Psoas muscle (tissue), 8 donors: Measurements from ENCODE around the gene SNAP47. TPM values are rescaled to one million over a fixed set of nuclear protein-coding genes. Genes with fewer than 3 reads are reported as not detected.
"Not testable (repeated sequence)": the region's sequence is repeated elsewhere in the genome, so short reads cannot be mapped to it uniquely, and the experiment has no call there.

ENCODE experiments used
- ATAC-seq, 4 donors: fragments of 200-7000 bp; cut with Tn5 transposase; one replicate each; pipeline ENCODE4 v1.9.1; 2020; ENCODE audit warnings: moderate library complexity in 3 of 4, mild to moderate bottlenecking in 2 of 4
- DNase-seq, 2 donors: peaks; one replicate each; pipeline ENCODE4 v3.0.0-alpha.2; 2020
- H3K27ac ChIP-seq: fragments of 200-600 bp; one replicate; pipeline ENCODE4 v1.8.0; 2022
- H3K27me3 ChIP-seq, 3 donors: fragments of 200-600 bp in 1 of 3; one replicate each; pipeline versions ENCODE4 v1.6.1 to v1.8.0; 2013 to 2022; ENCODE audit warnings: low read length in 2 of 3, mild to moderate bottlenecking in 2 of 3, moderate library complexity in 1 of 3; ENCODE audit not compliant: insufficient read depth in 3 of 3
- H3K36me3 ChIP-seq, 2 donors: fragments of 200-600 bp in 1 of 2; one replicate each; pipeline versions ENCODE4 v1.6.1 to v1.8.0; 2013 to 2022; ENCODE audit warnings: low read depth in 1 of 2, mild to moderate bottlenecking in 1 of 2, moderate library complexity in 1 of 2; ENCODE audit not compliant: insufficient read depth in 1 of 2
- H3K4me1 ChIP-seq: fragments of 200-600 bp; one replicate; pipeline ENCODE4 v1.8.0; 2022
- H3K4me3 ChIP-seq: fragments of 200-600 bp; one replicate; pipeline ENCODE4 v1.8.0; 2022; ENCODE audit warnings: mild to moderate bottlenecking
- H3K9me3 ChIP-seq: fragments of 200-600 bp; one replicate; pipeline ENCODE4 v1.8.0; 2022
- CTCF ChIP-seq: fragments of 200-600 bp; IDR thresholded peaks from one replicate; pipeline ENCODE4 v1.8.0; 2022; ENCODE audit warnings: antibody characterized with exemption
- WGBS, 3 donors: extraction: QIAGEN DNeasy Blood & Tissue Kit; methylation state at CpG; one replicate each; pipeline versions ENCODE4 v1.1.6 to v1.1.7; 2013; 5-methylcytosine and 5-hydroxymethylcytosine counted together
- intact Hi-C, 2 donors: fragments of 100-400 bp; cut with DNase I; formaldehyde crosslinking; loops; one replicate each; pipeline versions ENCODE4 v1.11.0 to v1.14.2; 2022
- polyA plus RNA-seq, 3 donors: library from polyadenylated mRNA; stranded (reverse); fragments of 200-250 nt; gene quantifications; one replicate each; pipeline ENCODE4 v1.2.3, GENCODE V29; 2013
- total RNA-seq, 4 donors: library from RNA; stranded (reverse); fragmentation: NEBNext Ultra II Directional in 2 of 4; extraction: Animal tissue kit (Norgen Biotek cat#: 25700) in 2 of 4; gene quantifications; one replicate each; pipeline versions ENCODE4 v1.2.1 to v1.2.4, GENCODE V29; 2021 to 2023
- donor health status: healthy with polysubstance abuse.
- donor health status: DM: no; HTN: no; CAD: no; lungs with moderate emphysema.
- donor health status: Bipolar disorder and iron deficiency.
- donor health status: healthy.
- donor health status: DM: yes; HTN: yes; CAD: no.
- donor health status: DM: no; HTN: no; CAD: no.
- donor health status: DM: no; HTN: no; CAD: no.
- donor health status: DM: yes; HTN: yes; CAD: no.

Gene SNAP47
- total and polyA plus RNA-seq, 7 donors, result 17.9 to 40.5 (median 26.6) TPM

DNA sequence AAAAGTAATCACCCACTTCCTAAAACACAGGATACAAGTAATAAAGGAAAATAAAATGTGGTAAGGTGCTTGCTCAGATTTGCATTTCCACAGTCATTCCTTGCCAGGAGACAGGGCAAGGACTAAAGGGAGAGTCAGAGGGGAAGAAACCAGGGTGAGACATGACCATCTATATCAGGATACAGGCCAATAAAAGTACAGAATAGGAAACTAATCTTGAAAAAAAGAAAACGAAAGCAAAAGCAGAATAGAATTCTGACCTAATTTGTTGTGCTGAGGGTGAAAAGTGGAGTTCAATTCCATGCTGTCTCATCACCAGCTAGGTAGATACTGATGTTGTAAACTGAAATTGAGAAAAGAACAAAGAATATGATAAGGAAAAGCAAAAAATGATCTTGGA lies 27.4 kb upstream of the SNAP47 start:
- Histone ChIP-seq H3K36me3 (no peaks in the 10 kb centered on the region), H3K4me1 (no peaks in the 10 kb centered on the region), H3K27me3 (no peaks in the 10 kb centered on the region), H3K4me3 (no peak overlapping the region), H3K9me3 (no peaks in the 10 kb centered on the region), H3K27ac (no peak overlapping the region)
- intact Hi-C loops, result no loop called here
- DNase-seq, result no peak
- no peak for ATAC-seq
- TF ChIP-seq CTCF, result no peak
- WGBS, 3 donors, result 26 to 55% (median 47%) methylated on average over 1 of the region's 1 CpG

- no peaks in the 10 kb centered on the region for H3K9me3 ChIP-seq
- DNase-seq (no peak), ATAC-seq (no peak)
- H3K36me3 ChIP-seq, result no peaks in the 10 kb centered on the region
- no peaks in the 10 kb centered on the region for H3K27me3 ChIP-seq
- H3K4me3 ChIP-seq, result no peak overlapping the region
- H3K4me1 ChIP-seq, result no peaks in the 10 kb centered on the region
- 68 to 82% (median 75%) methylated on average over 1 of the region's 1 CpG for WGBS, 3 donors
- no peak overlapping the region for H3K27ac ChIP-seq
- no peak for TF ChIP-seq CTCF
- intact Hi-C loops, result no loop called here
Observed at GRCh38 chr1:227709451-227709850, 25.8 kb upstream of the SNAP47 start.

GRCh38 chr1:227710474-227710873 lies 24.8 kb upstream of the SNAP47 start:
- 93% methylated on average over 16 to 20 of the region's 24 CpGs for WGBS, 3 donors
- H3K9me3 ChIP-seq, H3K4me3 ChIP-seq, H3K27me3 ChIP-seq, H3K4me1 ChIP-seq, H3K36me3 ChIP-seq, ATAC-seq, DNase-seq, H3K27ac ChIP-seq: not testable (repeated sequence)
- intact Hi-C loops, result loop anchor here in 1 of 2 donors (10.0 kb wide), 1 partner anchor 104 kb away; the partner anchor contains the start of gene PRSS38

GRCh38 chr1:227712648-227713047 lies 22.6 kb upstream of the SNAP47 start:
- no peak for ATAC-seq
- Histone ChIP-seq H3K36me3 (no peaks in the 10 kb centered on the region), H3K27ac (no peak overlapping the region), H3K9me3 (no peaks in the 10 kb centered on the region), H3K4me1 (no peaks in the 10 kb centered on the region), H3K4me3 (no peak overlapping the region), H3K27me3 (no peaks in the 10 kb centered on the region)
- TF ChIP-seq CTCF, result no peak
- no peak for DNase-seq
- intact Hi-C loops, result loop anchor here in 1 of 2 donors (10.0 kb wide), 1 partner anchor 102 kb away; the partner anchor contains the start of gene PRSS38

DNA sequence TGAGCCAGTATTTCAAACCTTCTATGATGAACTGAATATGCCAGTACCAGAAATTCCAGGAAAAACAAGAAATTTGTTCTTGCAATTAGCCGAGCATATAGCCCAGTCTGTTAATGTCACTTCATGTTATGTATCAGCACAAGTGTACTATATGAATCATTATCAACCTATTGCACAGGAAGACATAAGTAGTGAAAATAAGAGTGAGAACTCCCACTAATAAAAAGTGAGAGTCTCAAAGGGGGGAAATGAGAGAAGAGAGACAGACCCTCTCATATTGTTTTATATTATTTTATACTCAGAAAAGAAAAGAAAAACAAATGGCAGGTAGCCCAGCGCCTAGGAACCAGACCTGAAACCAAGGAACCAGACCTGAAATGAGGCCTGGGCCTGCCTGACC lies 16.3 kb upstream of the SNAP47 start:
- ATAC-seq, result no peak
- intact Hi-C loops, result loop anchor here in 1 of 2 donors (10.0 kb wide), 1 partner anchor 96 kb away; the partner anchor contains the start of gene PRSS38
- WGBS, 3 donors, result 68 to 76% (median 71%) methylated on average over 2 of the region's 2 CpGs

More for the DNA sequence above, 16.3 kb upstream of the SNAP47 start:
- TF ChIP-seq CTCF, result no peak
- no peak for DNase-seq
- Histone ChIP-seq H3K27ac (no peak overlapping the region), H3K9me3 (peaks cover 5% of the 10 kb centered on the region), H3K36me3 (no peaks in the 10 kb centered on the region), H3K27me3 (no peaks in the 10 kb centered on the region), H3K4me3 (no peak overlapping the region), H3K4me1 (no peaks in the 10 kb centered on the region)
